K562 (cell line): ENCODE data around the gene TMEM143. TPM values are rescaled to one million over a fixed set of nuclear protein-coding genes. Genes with fewer than 3 reads are reported as not detected.

Experiments used
- CCNT2 ChIP-seq: IDR thresholded peaks from 2 replicates; pipeline ENCODE4 v1.6.1; 2011; ENCODE audit warnings: borderline replicate concordance, low read depth, mild to moderate bottlenecking, moderate library complexity, mixed read lengths, low read length; ENCODE audit not compliant: insufficient read length; ENCODE audit errors: extremely low read depth
- CTBP1 ChIP-seq: fragments of 450-650 bp; IDR thresholded peaks from 2 replicates; pipeline ENCODE4 v1.6.1; 2016; ENCODE audit warnings: borderline replicate concordance
- HNRNPH1 ChIP-seq: fragments of 200-400 bp; formaldehyde crosslinking; optimal IDR thresholded peaks from 2 replicates; pipeline ENCODE3; 2017; ENCODE audit warnings: low read depth, mild to moderate bottlenecking, low read length, moderate library complexity
- LCOR ChIP-seq: sonication (generic); formaldehyde crosslinking; IDR thresholded peaks from 2 replicates; pipeline ENCODE4 v1.8.0; 2022; ENCODE audit warnings: mild to moderate bottlenecking, missing genetic modification reagents
- MED1 ChIP-seq: sonication (generic); formaldehyde crosslinking; IDR thresholded peaks from 2 replicates; pipeline ENCODE4 v1.8.1; 2023; ENCODE audit warnings: missing genetic modification reagents, borderline replicate concordance
- MLX ChIP-seq, 2 experiments: fragments of 450-650 bp in 1 of 2; sonication (generic) in 1 of 2; formaldehyde crosslinking; conservative IDR thresholded peaks; 2 replicates each; pipeline versions ENCODE4 v1.4.0 to v1.8.1; 2020 to 2022; ENCODE audit warnings: mild to moderate bottlenecking in 1 of 2, missing genetic modification reagents in 1 of 2
- MXI1 ChIP-seq: IDR thresholded peaks from 2 replicates; pipeline ENCODE4 v1.6.1; 2011; ENCODE audit warnings: low read depth, mild to moderate bottlenecking, improper control_type of control experiment, low read length
- NRF1 ChIP-seq, 2 experiments: fragments of 450-650 bp; IDR thresholded peaks in 1 of 2; conservative IDR thresholded peaks in 1 of 2; 2 replicates each; pipeline ENCODE4 v1.6.1; 2014; ENCODE audit warnings: mild to moderate bottlenecking in 2 of 2
- RBM34 ChIP-seq: fragments of 200-400 bp; formaldehyde crosslinking; IDR thresholded peaks from 2 replicates; pipeline ENCODE4 v1.6.1; 2018; ENCODE audit warnings: low read length, borderline replicate concordance; ENCODE audit not compliant: insufficient read depth
- RBM39 ChIP-seq: fragments of 200-400 bp; formaldehyde crosslinking; optimal IDR thresholded peaks from 2 replicates; pipeline ENCODE3; 2018; ENCODE audit warnings: low read depth, low read length
- SFPQ ChIP-seq: fragments of 200-400 bp; formaldehyde crosslinking; IDR thresholded peaks from 2 replicates; pipeline ENCODE4 v1.6.1; 2017; ENCODE audit warnings: mild to moderate bottlenecking, low read depth, low read length, moderate library complexity
- STAT5B ChIP-seq: fragments of 250-450 bp; sonication (Bioruptor Pico); IDR thresholded peaks from 2 replicates; pipeline ENCODE4 v1.8.0; 2021; ENCODE audit warnings: mild to moderate bottlenecking, inconsistent platforms
- ZC3H4 ChIP-seq: sonication (generic); formaldehyde crosslinking; IDR thresholded peaks from 2 replicates; pipeline ENCODE4 v1.9.0; 2021; ENCODE audit warnings: missing genetic modification reagents, borderline replicate concordance
- ZNF143 ChIP-seq: sonication (generic); formaldehyde crosslinking; IDR thresholded peaks from 2 replicates; pipeline ENCODE4 v1.9.0; 2022; ENCODE audit warnings: mild to moderate bottlenecking, missing genetic modification reagents
- ZNF175 ChIP-seq: fragments of 200-800 bp; sonication (Bioruptor generic); IDR thresholded peaks from 2 replicates; pipeline ENCODE4 v1.6.1; 2016; ENCODE audit warnings: low read depth, mild to moderate bottlenecking, missing genetic modification characterization, missing compliant biosample characterization
- ZNF217 ChIP-seq: sonication (generic); formaldehyde crosslinking; IDR thresholded peaks from 2 replicates; pipeline ENCODE4 v1.8.0; 2022; ENCODE audit warnings: mild to moderate bottlenecking, missing genetic modification reagents
- ZNF431 ChIP-seq: sonication (generic); formaldehyde crosslinking; IDR thresholded peaks from 2 replicates; pipeline ENCODE4 v1.8.0; 2022; ENCODE audit warnings: mild to moderate bottlenecking, missing genetic modification reagents
- ZNF561 ChIP-seq: fragments of 450-650 bp; formaldehyde crosslinking; conservative IDR thresholded peaks from 2 replicates; pipeline ENCODE4 v1.4.0; 2020; ENCODE audit warnings: mild to moderate bottlenecking, moderate library complexity
- ZNF77 ChIP-seq: fragments of 250-450 bp; sonication (Bioruptor Pico); IDR thresholded peaks from 2 replicates; pipeline ENCODE4 v1.5.0; 2020
- ZNF780A ChIP-seq: fragments of 250-450 bp; sonication (Bioruptor Pico); IDR thresholded peaks from 2 replicates; pipeline ENCODE4 v1.5.0; 2021; ENCODE audit warnings: mild to moderate bottlenecking
- polyA plus RNA-seq, 8 experiments: library from polyadenylated mRNA; depleted of rRNA in 4 of 8; stranded (reverse) in 5 of 8; unstranded in 3 of 8; fragments of >200 nt; fragmentation: Nextera tagmentation in 2 of 8; fragmentation: Illumina TruSeq in 1 of 8; extraction: Ambion mirVana in 2 of 8; extraction: Trizol in 1 of 8; gene quantifications; 2 replicates each; pipeline versions ENCODE4 v1.2.1 to v1.2.3, GENCODE V29; 2011 to 2014; ENCODE audit warnings: inconsistent platforms in 1 of 8, missing spikeins in 1 of 8
- total RNA-seq, 7 experiments: library from RNA; depleted of rRNA in 6 of 7; stranded (reverse); fragments of >200 nt in 6 of 7; fragmentation: Illumina TruSeq in 2 of 7; extraction: Trizol in 2 of 7; gene quantifications; 2 replicates each; pipeline versions ENCODE4 v1.2.1 to v1.2.3, GENCODE V29; 2011 to 2021; ENCODE audit warnings: low replicate concordance in 1 of 7
- TF ChIP-seq, protein P1 (sequence below): sonication (generic); IDR thresholded peaks from 2 replicates; pipeline ENCODE4 v1.6.1; 2016
- TF ChIP-seq, protein P2 (sequence below): fragments of 450-650 bp; IDR thresholded peaks from 2 replicates; pipeline ENCODE4 v1.6.1; 2016; ENCODE audit warnings: low read depth, mild to moderate bottlenecking, moderate library complexity

Gene TMEM143
- total and polyA plus RNA-seq, 9 of the 15 experiments (the other 6 are each of a cell fraction or from before 2014, with no cell fraction given) = 0.66 to 8.8 (median 4.3) TPM

DNA sequence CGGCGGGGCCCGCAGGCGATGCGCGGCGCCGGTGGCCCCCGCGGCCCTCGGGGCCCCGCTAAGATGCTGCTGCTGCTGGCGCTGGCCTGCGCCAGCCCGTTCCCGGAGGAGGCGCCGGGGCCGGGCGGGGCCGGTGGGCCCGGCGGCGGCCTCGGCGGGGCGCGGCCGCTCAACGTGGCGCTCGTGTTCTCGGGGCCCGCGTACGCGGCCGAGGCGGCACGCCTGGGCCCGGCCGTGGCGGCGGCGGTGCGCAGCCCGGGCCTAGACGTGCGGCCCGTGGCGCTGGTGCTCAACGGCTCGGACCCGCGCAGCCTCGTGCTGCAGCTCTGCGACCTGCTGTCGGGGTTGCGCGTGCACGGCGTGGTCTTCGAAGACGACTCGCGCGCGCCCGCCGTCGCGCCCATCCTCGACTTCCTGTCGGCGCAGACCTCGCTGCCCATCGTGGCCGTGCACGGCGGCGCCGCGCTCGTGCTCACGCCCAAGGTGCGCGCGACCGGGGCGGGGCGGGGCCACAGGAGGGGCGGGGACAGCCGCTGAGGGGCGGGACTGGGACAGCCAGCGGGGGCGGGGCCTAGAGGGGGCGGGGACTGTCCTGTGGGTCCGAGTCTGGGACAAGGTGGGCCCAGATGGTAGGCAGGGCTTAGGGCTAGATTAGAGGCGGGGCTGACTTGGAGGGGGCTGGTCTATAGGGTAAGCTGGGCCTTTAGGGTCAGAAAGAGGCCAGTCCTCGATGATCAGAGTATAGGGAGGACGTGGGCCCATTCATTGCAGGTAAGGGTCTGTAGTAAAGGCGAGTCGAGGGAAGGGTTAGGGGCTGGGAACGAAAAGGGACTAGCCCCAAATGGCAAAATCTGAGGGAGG, 34.9 kb upstream of the TMEM143 start (continued):
- TF ChIP-seq ZNF175 (CRISPR knock-in tag) = peak; percentile 96
- no peak for TF ChIP-seq ZNF217 (CRISPR knock-in tag)
- TF ChIP-seq ZC3H4 = no peak
- TF ChIP-seq, protein P1, sequence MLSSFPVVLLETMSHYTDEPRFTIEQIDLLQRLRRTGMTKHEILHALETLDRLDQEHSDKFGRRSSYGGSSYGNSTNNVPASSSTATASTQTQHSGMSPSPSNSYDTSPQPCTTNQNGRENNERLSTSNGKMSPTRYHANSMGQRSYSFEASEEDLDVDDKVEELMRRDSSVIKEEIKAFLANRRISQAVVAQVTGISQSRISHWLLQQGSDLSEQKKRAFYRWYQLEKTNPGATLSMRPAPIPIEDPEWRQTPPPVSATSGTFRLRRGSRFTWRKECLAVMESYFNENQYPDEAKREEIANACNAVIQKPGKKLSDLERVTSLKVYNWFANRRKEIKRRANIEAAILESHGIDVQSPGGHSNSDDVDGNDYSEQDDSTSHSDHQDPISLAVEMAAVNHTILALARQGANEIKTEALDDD = peak; percentile 40; the same call in 1 of the 2 replicates
- TF ChIP-seq RBM34 = no peak
- TF ChIP-seq, protein P2, sequence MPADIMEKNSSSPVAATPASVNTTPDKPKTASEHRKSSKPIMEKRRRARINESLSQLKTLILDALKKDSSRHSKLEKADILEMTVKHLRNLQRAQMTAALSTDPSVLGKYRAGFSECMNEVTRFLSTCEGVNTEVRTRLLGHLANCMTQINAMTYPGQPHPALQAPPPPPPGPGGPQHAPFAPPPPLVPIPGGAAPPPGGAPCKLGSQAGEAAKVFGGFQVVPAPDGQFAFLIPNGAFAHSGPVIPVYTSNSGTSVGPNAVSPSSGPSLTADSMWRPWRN = no peak
- no peak for TF ChIP-seq ZNF561 (CRISPR knock-in tag)
- peak; percentile 79 to 84; a peak in 3 of 4 replicates for TF ChIP-seq NRF1 (conservative IDR thresholded peaks at IDR 0.05 in 1 of 2, IDR thresholded peaks at IDR 0.05 in 1 of 2)
- no peak for TF ChIP-seq SFPQ
- peak; percentile 82; the same call in 1 of the 2 replicates for TF ChIP-seq MED1 (CRISPR knock-in tag)
- no peak for TF ChIP-seq ZNF143 (CRISPR knock-in tag)
- TF ChIP-seq ZNF77 (CRISPR knock-in tag) = no peak
- TF ChIP-seq LCOR = no peak
- peak; percentile 73 for TF ChIP-seq CCNT2
- no peak for TF ChIP-seq RBM39
- TF ChIP-seq STAT5B = no peak
- TF ChIP-seq CTBP1 = peak; percentile 81; the same call in 1 of the 2 replicates
- peak; percentile 71 for TF ChIP-seq ZNF431 (CRISPR knock-in tag)
- no peak for TF ChIP-seq HNRNPH1
- no peak for TF ChIP-seq MXI1
- no peak for TF ChIP-seq ZNF780A
- TF ChIP-seq MLX (CRISPR knock-in tag; conservative IDR thresholded peaks at IDR 0.05) = no peak
